GM23338 (cell line): ENCODE measurements around the gene LGALS12. TPM values are rescaled to one million over a fixed set of nuclear protein-coding genes. Genes with fewer than 3 reads are reported as not detected.

ENCODE experiments used
- ATAC-seq: fragments of 200-7000 bp; cut with Tn5 transposase; 3 replicates; pipeline ENCODE4 v1.9.1; 2020
- DNase-seq: peaks from one replicate; pipeline ENCODE4 v3.0.0-alpha.2; 2015; ENCODE audit warnings: low spot score
- H2AFZ ChIP-seq: fragments of 200-600 bp; sonication (generic); 2 replicates; pipeline ENCODE4 v1.8.0; 2016; ENCODE audit warnings: antibody characterized with exemption, mild to moderate bottlenecking, moderate library complexity
- H3F3A ChIP-seq: fragments of 200-600 bp; sonication (generic); replicated peaks from 2 replicates; pipeline ENCODE4 v1.8.0; 2017; ENCODE audit warnings: antibody characterized with exemption, mixed run types, low read depth
- H3K27ac ChIP-seq: fragments of 200-600 bp; sonication (generic); 2 replicates; pipeline ENCODE4 v1.6.1; 2016; ENCODE audit warnings: low read depth
- H3K27me3 ChIP-seq: fragments of 200-600 bp; sonication (generic); 2 replicates; pipeline ENCODE4 v1.8.0; 2016; ENCODE audit warnings: mild to moderate bottlenecking, mixed run types, moderate library complexity; ENCODE audit not compliant: insufficient read depth
- H3K36me3 ChIP-seq: fragments of 200-600 bp; sonication (generic); 2 replicates; pipeline ENCODE4 v1.8.0; 2016; ENCODE audit warnings: mild to moderate bottlenecking; ENCODE audit not compliant: insufficient read depth
- H3K4me1 ChIP-seq: fragments of 200-600 bp; sonication (generic); 2 replicates; pipeline ENCODE4 v1.8.0; 2016; ENCODE audit warnings: mild to moderate bottlenecking, moderate library complexity; ENCODE audit not compliant: insufficient read depth
- H3K4me2 ChIP-seq: fragments of 200-600 bp; sonication (generic); 2 replicates; pipeline ENCODE4 v1.7.1; 2017; ENCODE audit warnings: mixed run types
- H3K4me3 ChIP-seq: fragments of 200-600 bp; sonication (generic); 2 replicates; pipeline ENCODE4 v1.6.1; 2016; ENCODE audit warnings: mixed run types
- H3K79me2 ChIP-seq: fragments of 200-600 bp; sonication (generic); replicated peaks from 2 replicates; pipeline ENCODE4 v1.8.0; 2017; ENCODE audit warnings: mild to moderate bottlenecking; ENCODE audit not compliant: insufficient read depth
- H3K9me2 ChIP-seq: fragments of 200-600 bp; sonication (generic); 2 replicates; pipeline ENCODE4 v1.8.0; 2017; ENCODE audit not compliant: insufficient read depth
- H4K20me1 ChIP-seq: fragments of 200-600 bp; sonication (generic); replicated peaks from 2 replicates; pipeline ENCODE4 v1.8.0; 2017; ENCODE audit warnings: mild to moderate bottlenecking; ENCODE audit not compliant: insufficient read depth
- H3K27ac Mint-ChIP-seq: 2 replicates; pipeline ENCODE4 v1.8.0; 2020; ENCODE audit warnings: inconsistent platforms, mild to moderate bottlenecking, moderate library complexity, mixed read lengths
- H3K27me3 Mint-ChIP-seq: 3 replicates; pipeline ENCODE4 v1.8.0; 2022; ENCODE audit warnings: low read depth, mild to moderate bottlenecking, moderate library complexity, mixed read lengths, inconsistent platforms; ENCODE audit not compliant: insufficient read depth, poor library complexity
- H3K36me3 Mint-ChIP-seq: 3 replicates; pipeline ENCODE4 v1.8.0; 2021; ENCODE audit warnings: low read depth, mild to moderate bottlenecking, inconsistent platforms, moderate library complexity, mixed read lengths
- H3K4me1 Mint-ChIP-seq: 3 replicates; pipeline ENCODE4 v1.8.0; 2020; ENCODE audit warnings: mild to moderate bottlenecking, inconsistent platforms, mixed read lengths
- H3K4me3 Mint-ChIP-seq: 3 replicates; pipeline ENCODE4 v1.8.0; 2021; ENCODE audit warnings: moderate library complexity, mild to moderate bottlenecking, inconsistent platforms, mixed read lengths
- H3K9me3 Mint-ChIP-seq: 3 replicates; pipeline ENCODE4 v1.8.0; 2020; ENCODE audit warnings: moderate library complexity, mild to moderate bottlenecking, inconsistent platforms, mixed read lengths
- CREB1 ChIP-seq: fragments of 250-450 bp; sonication (Bioruptor Pico); IDR thresholded peaks from 2 replicates; pipeline ENCODE4 v1.5.0; 2020; ENCODE audit warnings: low read depth, mild to moderate bottlenecking, moderate library complexity
- CTCF ChIP-seq, 2 experiments: fragments of 200-600 bp in 1 of 2; sonication (generic) in 1 of 2; conservative IDR thresholded peaks; 2 replicates each; pipeline versions ENCODE4 v1.5.1 to v1.6.1; 2016 to 2017; ENCODE audit warnings: antibody characterized with exemption in 2 of 2, low read depth in 2 of 2, mild to moderate bottlenecking in 2 of 2, moderate library complexity in 1 of 2
- EZH2 ChIP-seq: fragments of 200-600 bp; sonication (generic); IDR thresholded peaks from one replicate; pipeline ENCODE4 v1.8.0; 2017; ENCODE audit warnings: antibody characterized with exemption, mild to moderate bottlenecking, low read depth; ENCODE audit not compliant: unreplicated experiment
- EZH2phosphoT487 ChIP-seq: fragments of 200-600 bp; sonication (generic); IDR thresholded peaks from one replicate; pipeline ENCODE4 v1.8.1; 2018; ENCODE audit warnings: antibody characterized with exemption; ENCODE audit not compliant: unreplicated experiment
- NANOG ChIP-seq: IDR thresholded peaks from 2 replicates; pipeline ENCODE4 v1.6.1; 2016; ENCODE audit warnings: antibody characterized with exemption, borderline replicate concordance
- REST ChIP-seq: IDR thresholded peaks from one replicate; pipeline ENCODE4 v1.6.1; 2018; ENCODE audit warnings: antibody characterized with exemption; ENCODE audit not compliant: unreplicated experiment
- STAT1 ChIP-seq: IDR thresholded peaks from one replicate; pipeline ENCODE4 v1.6.1; 2016; ENCODE audit warnings: antibody characterized with exemption; ENCODE audit not compliant: unreplicated experiment
- ZNF114 ChIP-seq: fragments of 250-450 bp; sonication (Bioruptor Pico); IDR thresholded peaks from 2 replicates; pipeline ENCODE4 v1.5.0; 2020; ENCODE audit warnings: mild to moderate bottlenecking, moderate library complexity
- ZNF331 ChIP-seq: fragments of 250-450 bp; sonication (Bioruptor Pico); IDR thresholded peaks from 2 replicates; pipeline ENCODE4 v1.5.0; 2020; ENCODE audit warnings: low read depth, mild to moderate bottlenecking, moderate library complexity
- polyA plus RNA-seq: library from polyadenylated mRNA; unstranded; fragments of >200 nt; fragmentation: Nextera tagmentation; extraction: Ambion mirVana; gene quantifications from 2 replicates; pipeline ENCODE4 v1.2.1, GENCODE V29; 2016
- total RNA-seq: library from RNA; depleted of rRNA; stranded (reverse); fragments of >200 nt; shearing (Covaris generic); gene quantifications from 2 replicates; pipeline ENCODE4 v1.2.3, GENCODE V29; 2014
- TF ChIP-seq, protein P1 (sequence below): IDR thresholded peaks from 2 replicates; pipeline ENCODE4 v1.6.1; 2016; ENCODE audit warnings: antibody characterized with exemption

LGALS12 gene
- total and polyA plus RNA-seq, 2 experiments from 2014 or later, result 0.94 to 1.2 TPM

DNA sequence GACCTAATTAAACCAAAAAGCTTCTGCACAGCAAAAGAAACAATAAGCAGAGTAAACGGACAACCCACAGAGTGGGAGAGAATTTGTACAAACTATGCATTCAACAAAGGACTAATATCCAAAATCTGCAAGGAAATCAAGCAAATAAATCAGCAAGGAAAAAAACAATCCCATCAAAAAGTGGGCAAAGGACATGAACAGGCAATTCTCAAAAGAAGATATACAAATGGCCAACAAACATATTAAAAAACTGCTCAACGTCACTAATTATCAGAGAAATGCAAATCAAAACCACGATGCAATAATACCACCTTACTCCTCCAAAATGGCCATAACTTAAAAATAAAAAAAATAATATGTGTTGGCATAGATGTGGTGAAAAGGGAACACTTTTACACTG, 20.1 kb upstream of the LGALS12 start:
- Histone ChIP-seq H3K27ac (no peak overlapping the region), H3K4me2 (no peak overlapping the region), H3K9me2 (no peaks in the 10 kb centered on the region), H3K4me1 (peaks cover 22% of the 10 kb centered on the region), H3K27me3 (no peaks in the 10 kb centered on the region), H3K4me3 (no peak overlapping the region), H2AFZ (no peak overlapping the region), H4K20me1 (no peaks in the 10 kb centered on the region), H3K79me2 (0 out of 2 replicates have a peak, but pooled peaks cover 6% of the 10 kb centered on the region), H3F3A (peaks cover 8% of the 10 kb centered on the region; the same call in 1 of the 2 replicates), H3K36me3 (peaks cover 13% of the 10 kb centered on the region)
- Mint-ChIP-seq H3K4me1 (peaks cover 10% of the 10 kb centered on the region), H3K27me3 (peaks cover 15% of the 10 kb centered on the region), H3K9me3 (peaks cover 25% of the 10 kb centered on the region), H3K27ac (no peak overlapping the region), H3K36me3 (peaks cover 14% of the 10 kb centered on the region), H3K4me3 (no peak overlapping the region)
- DNase-seq, result no peak
- ATAC-seq, result no peak
- TF ChIP-seq ZNF114 (CRISPR knock-in tag) (no peak), EZH2 (no peak), ZNF331 (CRISPR knock-in tag) (no peak), EZH2phosphoT487 (no peak), STAT1 (no peak), CTCF (conservative IDR thresholded peaks at IDR 0.05; ENCODE audit: low read depth in 2 of 2) (no peak), NANOG (no peak), CREB1 (no peak), REST (no peak)
- TF ChIP-seq, protein P1, sequence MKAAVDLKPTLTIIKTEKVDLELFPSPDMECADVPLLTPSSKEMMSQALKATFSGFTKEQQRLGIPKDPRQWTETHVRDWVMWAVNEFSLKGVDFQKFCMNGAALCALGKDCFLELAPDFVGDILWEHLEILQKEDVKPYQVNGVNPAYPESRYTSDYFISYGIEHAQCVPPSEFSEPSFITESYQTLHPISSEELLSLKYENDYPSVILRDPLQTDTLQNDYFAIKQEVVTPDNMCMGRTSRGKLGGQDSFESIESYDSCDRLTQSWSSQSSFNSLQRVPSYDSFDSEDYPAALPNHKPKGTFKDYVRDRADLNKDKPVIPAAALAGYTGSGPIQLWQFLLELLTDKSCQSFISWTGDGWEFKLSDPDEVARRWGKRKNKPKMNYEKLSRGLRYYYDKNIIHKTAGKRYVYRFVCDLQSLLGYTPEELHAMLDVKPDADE, result no peak
